Choroid plexus epithelial cell (primary cell): Measurements from ENCODE around the gene TMEM94.

Source experiments
- DNase-seq: peaks from one replicate; pipeline ENCODE4 v3.0.0-alpha.2; 2010; ENCODE audit warnings: low read depth
- H3K4me3 ChIP-seq: 2 replicates; pipeline ENCODE4 v1.5.1; 2011; ENCODE audit warnings: low read depth, mild to moderate bottlenecking, control low read depth, low read length, moderate library complexity
- TF ChIP-seq, protein P1 (sequence below): conservative IDR thresholded peaks from 2 replicates; pipeline ENCODE4 v1.5.1; 2011; ENCODE audit warnings: low read depth, mild to moderate bottlenecking, control low read depth, inconsistent platforms, low read length, moderate library complexity

The TMEM94 gene

DNA sequence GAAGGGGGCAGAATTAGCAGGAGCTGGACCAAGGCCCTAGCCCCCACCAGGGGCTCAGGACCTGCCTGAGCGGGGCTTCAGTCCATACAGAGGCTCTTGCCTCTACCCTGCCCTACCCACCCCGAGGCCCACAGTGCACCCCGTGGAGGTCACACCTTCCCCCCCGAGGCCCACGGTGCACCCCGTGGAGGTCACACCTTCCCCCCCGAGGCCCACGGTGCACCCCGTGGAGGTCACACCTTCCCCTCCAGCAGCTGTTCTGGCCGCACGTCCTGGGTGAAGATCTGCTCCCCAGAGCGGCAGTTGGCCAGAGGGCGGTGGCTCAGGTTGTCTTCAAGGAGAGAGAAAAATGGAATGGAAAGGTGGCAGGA is 47.5 kb downstream of the TMEM94 start:
- no peak overlapping the region for H3K4me3 ChIP-seq
- TF ChIP-seq, protein P1, sequence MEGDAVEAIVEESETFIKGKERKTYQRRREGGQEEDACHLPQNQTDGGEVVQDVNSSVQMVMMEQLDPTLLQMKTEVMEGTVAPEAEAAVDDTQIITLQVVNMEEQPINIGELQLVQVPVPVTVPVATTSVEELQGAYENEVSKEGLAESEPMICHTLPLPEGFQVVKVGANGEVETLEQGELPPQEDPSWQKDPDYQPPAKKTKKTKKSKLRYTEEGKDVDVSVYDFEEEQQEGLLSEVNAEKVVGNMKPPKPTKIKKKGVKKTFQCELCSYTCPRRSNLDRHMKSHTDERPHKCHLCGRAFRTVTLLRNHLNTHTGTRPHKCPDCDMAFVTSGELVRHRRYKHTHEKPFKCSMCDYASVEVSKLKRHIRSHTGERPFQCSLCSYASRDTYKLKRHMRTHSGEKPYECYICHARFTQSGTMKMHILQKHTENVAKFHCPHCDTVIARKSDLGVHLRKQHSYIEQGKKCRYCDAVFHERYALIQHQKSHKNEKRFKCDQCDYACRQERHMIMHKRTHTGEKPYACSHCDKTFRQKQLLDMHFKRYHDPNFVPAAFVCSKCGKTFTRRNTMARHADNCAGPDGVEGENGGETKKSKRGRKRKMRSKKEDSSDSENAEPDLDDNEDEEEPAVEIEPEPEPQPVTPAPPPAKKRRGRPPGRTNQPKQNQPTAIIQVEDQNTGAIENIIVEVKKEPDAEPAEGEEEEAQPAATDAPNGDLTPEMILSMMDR = no peak
- no peak for DNase-seq

DNA sequence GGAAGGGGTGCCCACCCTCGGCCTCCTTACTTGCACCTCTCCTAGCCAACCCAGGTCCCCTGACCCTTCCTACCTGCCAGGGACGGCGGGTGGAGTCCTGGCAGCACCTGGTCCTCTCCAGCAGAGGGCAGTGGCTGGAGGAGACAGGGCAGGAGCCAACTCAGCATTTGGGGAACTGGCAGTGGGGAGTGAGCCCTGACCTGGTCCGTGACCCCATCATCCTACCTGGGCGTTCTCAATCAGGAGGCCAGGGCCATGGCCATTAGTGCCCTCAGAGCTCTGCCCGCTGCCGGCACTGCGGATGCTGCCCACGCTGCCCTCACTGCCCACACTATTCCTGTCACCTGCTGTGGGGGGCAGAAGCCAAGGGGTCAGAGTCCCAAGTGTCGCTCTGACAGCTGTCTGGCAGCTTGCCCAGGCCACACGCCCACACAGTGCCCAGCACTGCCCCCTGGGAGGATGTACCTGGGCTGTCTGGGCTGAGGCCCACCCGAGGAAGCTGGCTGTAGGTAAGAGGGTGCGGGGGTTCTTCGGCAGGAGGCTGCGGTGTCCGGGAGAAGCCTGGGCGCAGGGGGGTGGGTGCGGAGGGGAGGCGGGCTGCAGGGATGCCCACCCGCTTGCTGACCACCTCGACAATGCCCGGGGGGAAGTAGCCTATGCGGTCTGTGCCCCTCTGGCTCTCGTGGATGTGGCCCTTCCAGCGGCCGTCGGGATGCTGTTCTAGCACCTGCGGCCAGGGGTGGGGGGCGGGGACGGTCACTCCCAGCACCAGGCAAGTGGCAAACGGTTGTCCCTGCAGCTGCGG is 48.1 kb downstream of the TMEM94 start:
- TF ChIP-seq, protein P1 = peak; percentile 69
- no peak overlapping the region for H3K4me3 ChIP-seq
- no peak for DNase-seq

- DNase-seq = no peak
- TF ChIP-seq, protein P1 = no peak
- H3K4me3 ChIP-seq = no peak overlapping the region
Observed at GRCh38 chr17:75505152-75505409, 48.6 kb downstream of the TMEM94 start.

DNA sequence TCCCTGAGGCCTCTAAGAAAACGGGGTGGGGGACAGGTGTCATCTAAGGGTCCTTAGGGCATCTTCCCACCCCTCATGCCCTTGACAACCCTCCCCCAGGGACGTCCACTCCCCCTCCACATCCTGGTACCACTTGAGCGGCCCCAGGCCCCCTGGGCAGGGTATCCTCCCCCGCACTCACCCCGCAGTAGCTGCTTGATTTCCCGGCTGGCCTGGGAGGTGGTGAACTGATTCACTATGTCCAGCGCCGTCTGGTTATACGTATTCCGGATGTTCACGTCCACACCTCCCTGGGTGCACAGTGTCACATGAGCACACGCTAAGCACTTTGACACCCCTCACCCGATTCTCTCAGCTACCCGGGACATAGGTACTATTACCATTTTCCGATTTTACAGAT is 49.2 kb downstream of the TMEM94 start:
- H3K4me3 ChIP-seq = no peak overlapping the region
- TF ChIP-seq, protein P1 = no peak
- DNase-seq = no peak

GRCh38 chr17:75506134-75506533 is 49.7 kb downstream of the TMEM94 start:
- TF ChIP-seq, protein P1 = no peak
- no peak overlapping the region for H3K4me3 ChIP-seq
- DNase-seq = no peak

GRCh38 chr17:75506888-75507287 is 50.5 kb downstream of the TMEM94 start:
- no peak for DNase-seq
- TF ChIP-seq, protein P1 = no peak
- no peak overlapping the region for H3K4me3 ChIP-seq
